GM19438 (cell line): ENCODE results near the gene PRDM10.
"Not testable (repeated sequence)": the region's sequence is repeated elsewhere in the genome, so short reads cannot be mapped to it uniquely, and the experiment has no call there.

ENCODE experiments used
- ATAC-seq: cut with Tn5 transposase; IDR thresholded peaks from one replicate; pipeline ENCODE4 v1.9.1; 2021; ENCODE audit warnings: low read depth; ENCODE audit not compliant: unreplicated experiment

PRDM10 gene

DNA sequence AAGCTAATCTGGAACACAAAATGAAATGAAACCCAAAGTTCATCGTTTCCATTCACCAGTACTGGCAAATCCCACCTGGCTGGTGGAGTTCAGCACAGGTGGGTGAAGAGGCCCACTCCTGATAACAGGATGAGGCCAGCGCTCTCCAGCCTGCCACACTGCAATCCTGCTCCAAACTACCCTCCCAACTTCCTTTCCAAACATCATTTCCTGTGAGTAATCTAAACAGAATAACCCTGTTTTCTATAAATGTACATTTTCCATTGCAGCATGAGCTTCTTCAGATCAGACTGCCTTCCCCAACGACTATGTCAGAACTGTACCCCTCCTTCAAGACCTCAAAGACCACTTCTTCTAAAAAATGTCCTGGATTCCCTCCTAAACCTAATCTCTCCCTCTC lies 91.3 kb downstream of the PRDM10 start:
- no peak for ATAC-seq

DNA sequence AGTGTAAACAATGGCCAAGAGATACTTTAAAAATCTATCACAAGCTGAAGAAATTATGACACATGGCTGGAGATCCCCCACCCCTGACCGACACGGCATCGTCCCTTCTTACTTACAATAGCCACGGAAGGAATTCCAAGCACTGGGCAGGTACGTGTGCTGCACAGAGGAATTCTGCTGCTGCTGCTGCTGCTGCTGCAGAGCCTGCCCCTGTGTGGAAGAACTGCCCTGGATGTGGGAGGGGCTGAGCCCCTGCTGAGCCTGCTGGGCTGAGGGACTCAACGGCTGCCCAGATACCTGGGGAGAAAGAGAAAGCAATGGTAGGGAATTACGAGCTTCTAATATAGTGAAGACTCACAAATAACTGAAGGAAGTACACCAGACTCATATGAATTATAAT lies 92.3 kb downstream of the PRDM10 start:
- ATAC-seq: no peak

GRCh38 chr11:129905402-129905801 lies 97.2 kb downstream of the PRDM10 start:
- no peak for ATAC-seq

DNA sequence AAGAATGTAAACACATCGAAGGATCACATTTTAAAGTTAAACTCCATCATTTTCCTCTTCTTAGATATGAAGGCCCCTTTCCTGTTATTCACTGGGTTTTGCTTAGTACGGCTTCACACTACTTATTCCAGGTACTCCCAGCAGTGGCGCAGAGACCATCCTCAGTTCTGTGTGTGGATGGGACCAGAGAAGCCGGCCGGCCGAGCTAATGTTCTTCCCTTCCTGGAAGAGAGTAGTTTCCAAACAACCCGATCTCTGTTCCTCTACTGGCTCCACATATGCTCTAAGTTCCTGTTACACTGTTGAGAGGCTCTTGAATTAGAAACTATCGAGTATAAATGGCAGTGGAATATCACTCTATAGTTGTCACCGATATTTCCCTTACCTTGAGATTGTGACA lies 106.6 kb downstream of the PRDM10 start:
- no peak for ATAC-seq

- peak; percentile 95 for ATAC-seq
These were observed 107.3 kb downstream of the PRDM10 start, which contains the start of gene NFRKB for GRCh38 chr11:129895126-129896041. NFRKB (minus strand) TSS chr11:129895578; CDS start chr11:129892849, 2,729 bp downstream.

DNA sequence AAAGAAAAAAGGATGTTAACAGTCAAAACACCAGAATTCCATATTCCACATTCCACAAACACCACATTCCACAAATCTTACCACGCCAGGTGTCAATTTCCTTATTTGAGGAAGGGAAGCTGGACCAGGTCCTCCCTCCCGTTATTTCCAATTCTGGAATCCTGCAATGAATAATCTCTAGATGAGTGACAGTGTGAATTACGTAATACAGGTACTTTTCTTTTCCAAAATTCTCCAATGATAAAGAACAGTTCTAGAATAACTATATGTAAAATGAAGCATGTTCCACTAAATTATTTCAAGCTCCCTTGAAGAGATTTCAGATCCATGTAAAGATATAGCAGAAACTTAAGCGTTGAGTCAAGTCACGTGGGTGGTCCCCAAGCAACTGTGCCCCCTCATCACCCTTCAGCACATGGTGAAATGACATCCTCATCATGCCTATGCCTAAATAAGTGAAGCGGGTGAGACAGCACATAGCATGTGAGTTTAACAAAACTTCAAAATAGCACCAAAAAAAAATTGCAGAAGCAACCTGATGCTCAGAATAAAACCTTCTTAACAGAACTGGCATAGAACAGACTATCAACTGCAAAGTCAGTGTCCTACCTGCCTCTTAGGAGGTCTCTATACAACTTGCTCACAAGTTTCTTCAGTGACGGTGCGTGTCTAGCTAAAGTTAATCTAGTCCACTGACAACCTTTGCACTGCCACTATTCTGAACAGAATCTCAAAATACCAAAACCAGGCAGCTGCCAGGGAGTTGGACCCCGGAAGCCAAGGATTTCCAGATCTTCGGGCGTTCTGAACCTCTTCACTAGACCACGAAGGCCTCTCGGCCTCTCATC lies 108.1 kb downstream of the PRDM10 start:
- peak; percentile 3 for ATAC-seq

DNA sequence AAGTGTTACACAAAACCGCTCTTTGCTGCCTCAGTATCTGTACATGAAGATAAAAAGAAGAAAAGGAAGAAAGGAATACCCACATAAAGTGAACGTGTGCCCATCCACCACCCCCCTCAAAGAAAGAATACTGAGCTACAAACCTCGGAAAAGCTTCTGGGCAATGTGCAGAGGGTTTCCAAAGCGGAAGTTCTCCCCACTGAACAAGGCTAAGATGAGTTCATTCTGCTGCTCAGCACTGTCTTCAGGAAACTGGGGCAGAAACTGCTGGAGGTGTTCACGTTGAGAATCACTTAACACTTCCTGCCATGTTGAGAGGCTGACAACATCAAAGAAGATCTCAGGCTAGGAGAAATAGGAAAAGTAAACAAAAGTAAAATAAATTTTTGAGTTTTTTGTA lies 114.2 kb downstream of the PRDM10 start:
- ATAC-seq: no peak

DNA sequence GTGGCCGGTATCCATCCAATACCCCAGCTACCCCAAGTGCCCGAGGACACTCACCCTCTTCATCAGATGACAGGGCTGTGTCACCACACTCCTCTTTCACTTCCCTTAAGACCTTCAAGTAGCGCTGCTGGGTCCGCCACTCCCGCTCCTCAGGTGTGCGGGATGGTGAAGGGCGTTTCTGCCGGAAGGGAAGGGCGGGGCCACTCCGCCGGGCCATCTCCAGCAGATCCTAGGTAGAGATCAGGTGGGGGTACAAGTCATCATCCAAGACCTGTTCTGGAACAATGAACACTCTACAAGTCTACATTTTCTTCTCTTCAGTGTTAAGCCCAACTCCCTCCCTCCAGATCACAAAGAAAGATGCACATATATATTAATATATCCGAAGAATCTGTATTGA lies 117.3 kb downstream of the PRDM10 start:
- no peak for ATAC-seq

DNA sequence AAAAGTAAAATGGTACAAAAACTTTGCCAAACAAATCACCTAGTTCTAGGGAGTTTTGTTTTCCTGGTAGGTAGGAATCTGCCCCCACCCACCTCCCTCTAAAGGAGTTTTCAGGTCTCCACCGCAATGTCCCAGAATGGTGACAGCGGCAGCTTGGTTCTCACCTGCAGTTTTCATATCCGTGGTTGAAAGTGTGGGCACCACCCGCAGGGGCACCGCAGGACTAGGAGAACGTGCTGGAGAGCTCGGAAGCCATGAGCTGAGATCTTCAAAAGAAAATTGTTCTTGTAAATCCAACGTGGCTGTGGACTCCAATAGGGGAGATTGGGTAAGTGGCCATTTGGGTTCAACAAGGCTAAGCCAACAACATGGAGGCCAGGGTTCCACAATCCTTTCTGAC lies 118.1 kb downstream of the PRDM10 start:
- ATAC-seq: no peak

- peak; percentile 67 for ATAC-seq
These were observed 121.0 kb downstream of the PRDM10 start for GRCh38 chr11:129881570-129882170.

GRCh38 chr11:129880311-129880710 lies 122.3 kb downstream of the PRDM10 start:
- no peak for ATAC-seq

GRCh38 chr11:129871914-129872313 lies 130.7 kb downstream of the PRDM10 start:
- ATAC-seq: no peak

- not testable (repeated sequence) for ATAC-seq
These were observed 134.0 kb downstream of the PRDM10 start for GRCh38 chr11:129868626-129869025.

DNA sequence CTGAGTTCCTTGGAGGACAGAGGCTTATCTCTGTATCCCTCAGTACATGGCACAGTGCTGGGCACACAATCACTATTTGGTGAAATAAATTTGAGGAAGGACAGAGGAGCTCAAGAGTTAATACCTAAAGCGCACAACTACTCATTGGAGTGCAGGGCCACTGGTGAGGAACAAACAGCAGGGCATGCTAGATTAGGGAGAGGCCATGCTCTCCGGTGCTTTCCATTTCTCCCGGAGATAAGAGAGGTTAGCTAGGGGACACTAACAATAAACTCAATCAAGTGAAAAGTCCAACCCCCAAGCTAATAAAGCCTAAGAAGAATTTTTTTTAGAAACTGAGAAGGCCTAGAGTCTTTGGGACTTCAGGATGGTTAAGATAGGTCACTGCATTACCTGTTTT lies 136.3 kb downstream of the PRDM10 start:
- ATAC-seq: no peak

GRCh38 chr11:129865701-129866100 lies 136.9 kb downstream of the PRDM10 start:
- no peak for ATAC-seq

DNA sequence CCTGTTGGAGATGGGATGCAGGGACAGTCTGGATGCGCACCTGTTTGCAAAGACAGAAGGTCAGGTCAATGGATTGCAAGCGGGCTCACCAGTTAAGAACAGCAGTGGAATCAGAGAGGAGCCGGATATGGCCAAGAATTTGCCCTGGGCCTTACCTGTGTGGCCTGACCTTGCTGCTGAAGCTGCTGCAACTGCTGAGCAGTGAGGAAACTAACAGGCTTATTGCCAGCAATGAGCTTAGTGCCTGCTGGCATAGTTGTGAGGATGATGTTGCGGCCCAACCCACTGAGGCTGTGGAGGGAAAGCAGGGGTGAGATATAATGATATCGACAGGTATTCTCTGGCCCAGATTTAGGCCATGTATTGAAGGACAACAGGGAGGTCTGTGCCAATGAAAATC lies 137.8 kb downstream of the PRDM10 start:
- ATAC-seq: no peak

DNA sequence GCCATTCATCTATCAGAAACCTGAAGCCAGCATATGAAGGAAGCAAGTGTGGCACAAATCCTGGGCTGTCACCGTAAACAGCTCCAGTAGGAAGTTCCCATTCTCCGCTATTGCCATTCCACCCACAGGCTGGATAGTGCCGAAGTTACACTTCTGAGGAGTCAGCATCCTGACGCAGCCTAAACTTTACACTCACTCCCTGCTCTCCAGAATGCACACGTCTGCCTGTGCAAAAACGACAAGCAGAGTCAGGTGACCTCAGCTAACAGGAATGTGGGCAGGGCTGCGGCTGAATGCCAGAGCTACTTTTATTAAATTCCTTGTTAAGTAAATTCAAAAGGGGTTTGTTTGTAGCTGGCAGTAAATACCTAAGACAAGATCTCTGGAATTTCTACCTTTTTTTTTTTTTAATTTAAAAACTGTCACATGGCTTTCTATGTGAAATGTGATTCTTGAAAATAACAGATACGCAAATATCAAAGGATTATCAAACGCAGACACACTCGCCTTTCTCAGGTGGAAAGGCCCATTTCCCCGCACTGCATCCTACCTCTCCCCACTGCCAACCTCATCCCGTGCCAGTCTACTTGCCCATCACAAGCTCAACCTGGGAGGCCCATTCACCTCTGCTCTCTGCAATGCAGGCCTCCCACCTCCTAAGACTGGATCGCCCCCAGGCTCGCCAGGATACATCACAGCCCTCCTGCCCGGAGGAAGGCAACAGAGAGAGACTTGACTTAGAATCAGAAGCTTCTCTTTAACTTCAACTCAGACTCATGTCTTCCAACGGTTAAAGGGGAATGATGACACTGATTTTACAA lies 140.7 kb downstream of the PRDM10 start:
- ATAC-seq: no peak

- no peak for ATAC-seq
These were observed 146.6 kb downstream of the PRDM10 start for GRCh38 chr11:129856036-129856435.

DNA sequence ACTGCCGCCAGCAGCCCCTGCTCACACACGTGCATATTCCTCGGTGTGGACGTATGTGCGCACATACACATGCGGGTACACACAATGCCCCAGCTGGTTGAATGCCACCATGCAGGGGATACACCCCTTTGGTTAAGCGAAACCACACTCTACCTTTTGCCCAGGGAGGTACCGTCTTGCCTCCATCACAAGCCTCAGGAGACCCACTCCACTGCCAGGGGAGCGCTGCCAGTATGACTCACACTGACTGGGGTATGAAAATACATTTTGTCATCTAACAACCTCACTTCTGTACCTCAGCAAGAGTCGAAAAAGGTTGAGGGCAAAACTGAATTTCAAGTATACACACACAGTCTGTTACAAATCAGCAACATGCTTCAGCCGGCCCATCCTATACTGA lies 147.5 kb downstream of the PRDM10 start:
- ATAC-seq: no peak

DNA sequence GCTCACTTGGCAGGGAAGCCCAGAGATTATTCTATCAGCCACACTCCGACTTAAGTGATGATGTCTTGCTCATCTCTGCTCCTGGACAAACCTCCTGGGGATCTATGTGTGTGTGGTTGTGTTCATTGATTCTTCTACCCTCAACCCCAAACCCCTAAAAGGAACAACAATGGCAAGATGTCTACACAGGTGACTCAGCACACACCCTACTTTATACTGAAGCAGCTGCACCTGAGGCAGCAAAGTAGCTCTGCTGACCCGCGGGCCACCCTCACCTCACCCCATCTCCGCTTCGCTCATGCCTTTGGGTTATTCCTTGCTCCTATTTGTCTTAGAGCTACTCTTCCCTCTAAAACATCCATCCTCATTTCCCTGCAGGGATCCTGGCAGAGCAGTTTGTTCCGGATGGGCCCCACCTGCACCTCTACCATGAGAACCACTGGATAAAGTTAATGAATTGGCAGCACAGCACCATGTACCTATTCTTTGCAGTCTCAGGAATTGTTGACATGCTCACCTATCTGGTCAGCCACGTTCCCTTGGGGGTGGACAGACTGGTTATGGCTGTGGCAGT lies 148.3 kb downstream of the PRDM10 start:
- no peak for ATAC-seq
